GM19395 (cell line): ENCODE data around the gene DSCAM.

Source experiments
- ATAC-seq: cut with Tn5 transposase; IDR thresholded peaks from one replicate; pipeline ENCODE4 v1.9.1; 2021; ENCODE audit warnings: mild to moderate bottlenecking, moderate library complexity; ENCODE audit not compliant: unreplicated experiment

The DSCAM gene

GRCh38 chr21:40671716-40672115 is 175.2 kb downstream of the DSCAM start:
- no peak for ATAC-seq

- no peak for ATAC-seq
Observed at GRCh38 chr21:40668555-40669275, 178.2 kb downstream of the DSCAM start.

DNA sequence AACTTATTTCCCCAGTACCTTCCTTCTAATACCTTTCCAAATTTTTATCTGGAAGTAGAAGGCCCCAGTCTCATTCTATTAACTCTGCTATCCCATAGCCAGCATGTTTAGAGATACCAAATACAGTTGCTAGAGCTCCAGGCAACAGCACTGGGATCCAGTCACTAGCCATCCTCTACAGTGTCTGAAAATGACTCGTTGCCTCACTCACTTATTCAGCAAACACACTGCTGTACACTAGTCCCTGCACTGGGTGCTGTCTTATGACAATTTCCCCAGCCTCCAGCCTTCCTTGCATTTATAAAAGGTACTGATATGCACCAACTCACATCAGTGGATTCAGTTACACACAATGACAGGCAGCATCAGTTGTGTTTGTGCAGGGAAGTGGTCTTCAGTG is 179.0 kb downstream of the DSCAM start:
- ATAC-seq = no peak

- no peak for ATAC-seq
Observed at GRCh38 chr21:40662889-40663288, 184.1 kb downstream of the DSCAM start.

- no peak for ATAC-seq
Observed at GRCh38 chr21:40660461-40660860, 186.5 kb downstream of the DSCAM start.

DNA sequence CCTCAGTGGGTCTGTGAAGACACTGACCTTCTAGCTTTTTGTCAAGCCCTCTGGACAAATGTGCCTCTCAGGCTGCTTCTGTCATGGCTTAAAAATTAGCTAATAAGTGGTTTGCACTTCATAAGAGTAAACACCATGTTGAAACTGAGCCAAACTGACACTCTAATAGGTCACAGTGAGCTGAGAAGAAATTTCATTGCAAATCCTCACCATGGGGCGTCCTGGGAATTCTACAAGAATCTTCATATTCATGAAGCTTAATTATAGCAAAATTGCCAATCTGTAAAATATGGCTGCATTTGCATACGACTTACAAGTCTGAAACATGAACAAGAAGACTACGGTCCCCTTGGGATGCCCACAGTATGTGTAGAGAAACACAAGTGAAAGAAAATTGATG is 188.6 kb downstream of the DSCAM start:
- ATAC-seq = no peak

- no peak for ATAC-seq
Observed at GRCh38 chr21:40652436-40652835, 194.5 kb downstream of the DSCAM start.

DNA sequence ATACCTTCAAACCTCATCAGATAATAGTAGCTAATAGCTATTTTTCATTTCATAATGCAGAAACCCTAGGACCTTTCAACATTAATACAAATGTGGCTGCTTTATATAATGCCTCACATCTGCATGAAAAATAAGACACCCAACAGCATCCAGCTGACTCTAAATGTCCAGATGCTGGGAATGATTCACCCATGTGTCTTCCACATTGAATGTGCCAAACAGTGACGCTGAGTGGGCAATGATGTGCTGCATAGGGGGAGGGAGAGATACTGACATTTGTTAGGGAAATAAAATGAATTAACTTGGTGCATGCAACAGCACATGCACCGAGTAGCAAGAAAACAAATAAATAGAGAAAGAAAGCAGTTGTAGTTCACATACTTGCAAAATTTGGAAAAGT is 199.3 kb downstream of the DSCAM start:
- no peak for ATAC-seq

DNA sequence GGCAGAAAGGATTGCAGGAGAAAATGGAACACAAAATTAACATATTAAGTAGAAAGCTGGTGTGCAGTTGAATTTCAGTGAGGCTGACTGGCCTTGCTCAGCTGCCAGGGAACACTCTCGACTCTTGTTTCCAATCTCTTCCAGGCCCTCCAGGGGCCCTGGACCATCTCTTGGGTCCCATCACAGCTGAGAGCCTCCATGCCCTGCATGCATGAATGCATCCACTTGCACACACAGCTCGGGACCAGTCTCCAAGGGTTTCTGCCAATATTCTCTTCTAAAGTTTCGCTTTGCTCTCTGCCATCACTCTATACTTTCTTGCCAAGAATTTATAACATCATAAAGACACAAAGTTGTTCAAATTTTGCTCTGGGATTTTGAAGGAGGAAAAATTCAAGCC is 200.3 kb downstream of the DSCAM start:
- no peak for ATAC-seq

DNA sequence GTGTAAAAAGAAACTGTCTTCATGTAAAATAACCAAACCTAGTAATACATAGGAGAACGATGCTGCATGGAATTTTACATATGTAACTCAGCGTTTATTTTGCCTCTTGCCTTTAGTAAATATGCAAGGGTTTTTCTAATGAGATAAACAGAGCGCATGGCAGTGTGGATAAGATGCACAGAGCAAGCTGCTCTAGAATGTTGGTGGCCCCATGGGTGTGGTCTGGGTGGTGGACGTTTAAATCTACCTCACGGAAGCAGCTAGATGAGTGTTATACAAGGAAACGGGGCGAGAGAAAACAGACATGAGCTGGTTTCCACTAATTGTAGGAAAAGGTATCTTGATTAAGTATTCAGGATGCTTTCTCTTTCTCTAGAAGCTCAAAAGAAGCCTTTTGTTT is 205.9 kb downstream of the DSCAM start:
- ATAC-seq = no peak

DNA sequence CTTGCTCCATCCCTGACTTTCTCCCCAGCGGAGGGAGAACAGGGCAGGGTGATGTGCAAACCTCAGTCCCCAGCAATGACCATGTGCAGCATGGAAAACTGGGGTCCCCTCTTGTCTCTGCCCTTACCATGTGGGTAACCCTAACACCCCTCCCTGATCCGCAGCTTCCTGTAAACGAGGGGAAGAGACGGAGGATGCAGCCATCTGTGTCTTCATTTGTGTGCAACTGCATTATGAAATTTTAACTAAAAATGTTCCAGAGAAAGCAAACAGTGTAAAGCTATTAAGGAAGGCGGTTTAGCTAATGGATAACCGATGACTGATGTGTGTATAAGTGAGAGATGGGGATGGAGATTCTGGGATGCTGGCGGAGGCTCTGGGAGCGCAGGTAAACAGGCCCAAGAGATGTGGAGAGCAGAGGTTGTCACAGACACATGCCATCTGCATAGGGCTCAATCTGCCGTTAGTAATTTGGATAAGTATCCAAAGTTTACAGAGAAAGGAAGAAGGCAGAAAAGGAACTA is 206.6 kb downstream of the DSCAM start:
- ATAC-seq = no peak

GRCh38 chr21:40639616-40640194 is 207.3 kb downstream of the DSCAM start:
- no peak for ATAC-seq

DNA sequence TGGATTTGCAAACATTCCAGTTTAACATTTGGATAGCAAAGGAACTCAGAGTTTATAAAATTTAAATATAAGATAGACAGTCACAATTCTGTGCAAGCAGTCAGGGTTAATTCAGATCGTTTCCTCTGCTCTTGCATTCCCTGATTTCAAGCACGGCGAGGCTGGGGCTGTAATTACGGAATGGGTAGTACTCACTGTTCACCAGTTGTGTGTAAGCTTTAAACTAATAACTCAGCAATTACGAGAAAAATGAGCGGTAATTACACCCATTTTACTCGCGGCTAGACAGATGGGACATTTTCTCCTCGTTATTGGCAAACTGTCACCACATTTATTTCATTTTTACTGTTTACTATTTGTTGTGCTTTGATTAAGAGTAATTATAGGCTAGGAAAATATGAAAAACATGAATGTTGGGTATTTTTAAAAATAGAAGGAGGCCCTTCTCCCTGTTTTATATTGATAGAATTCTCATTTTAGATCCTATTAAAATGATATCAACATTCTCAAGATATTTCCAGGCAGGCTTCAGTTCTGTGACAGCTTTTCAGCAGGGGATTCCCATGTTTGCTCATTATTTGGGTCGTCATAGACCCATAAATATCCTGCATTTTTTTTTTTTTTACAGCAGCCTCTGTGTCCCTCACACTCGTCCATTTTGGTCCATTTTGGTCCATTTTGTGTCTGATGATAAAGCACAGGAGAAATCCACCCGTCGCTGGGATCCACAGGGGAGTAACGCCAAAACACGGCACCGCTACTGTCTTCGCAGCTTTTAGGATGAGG is 208.3 kb downstream of the DSCAM start:
- no peak for ATAC-seq

- ATAC-seq = no peak
Observed at GRCh38 chr21:40636026-40636425, 210.9 kb downstream of the DSCAM start.

GRCh38 chr21:40635391-40635790 is 211.6 kb downstream of the DSCAM start:
- ATAC-seq = no peak

- ATAC-seq = no peak
Observed at GRCh38 chr21:40634141-40634540, 212.8 kb downstream of the DSCAM start.

DNA sequence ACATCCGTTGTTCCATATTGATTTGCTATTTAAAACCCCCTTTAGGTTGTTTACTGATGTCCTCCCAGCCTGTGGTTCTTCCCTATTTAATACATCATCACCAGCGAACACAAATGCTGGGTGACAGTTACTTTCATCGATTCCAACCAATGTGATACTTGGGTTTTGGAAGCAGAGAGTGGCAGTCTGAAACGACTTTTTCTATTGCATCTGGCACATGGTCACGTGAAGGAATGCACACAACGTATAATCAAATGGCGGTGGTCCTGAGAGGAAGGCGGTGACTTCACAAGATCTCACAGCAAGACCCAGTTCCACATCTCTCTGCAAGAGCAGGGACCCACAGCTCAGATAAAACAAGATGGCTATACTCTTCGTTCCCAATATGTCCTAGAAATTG is 213.9 kb downstream of the DSCAM start:
- no peak for ATAC-seq

- ATAC-seq = no peak
Observed at GRCh38 chr21:40631211-40631610, 215.7 kb downstream of the DSCAM start.

- ATAC-seq = no peak
Observed at GRCh38 chr21:40625991-40626390, 221.0 kb downstream of the DSCAM start.

DNA sequence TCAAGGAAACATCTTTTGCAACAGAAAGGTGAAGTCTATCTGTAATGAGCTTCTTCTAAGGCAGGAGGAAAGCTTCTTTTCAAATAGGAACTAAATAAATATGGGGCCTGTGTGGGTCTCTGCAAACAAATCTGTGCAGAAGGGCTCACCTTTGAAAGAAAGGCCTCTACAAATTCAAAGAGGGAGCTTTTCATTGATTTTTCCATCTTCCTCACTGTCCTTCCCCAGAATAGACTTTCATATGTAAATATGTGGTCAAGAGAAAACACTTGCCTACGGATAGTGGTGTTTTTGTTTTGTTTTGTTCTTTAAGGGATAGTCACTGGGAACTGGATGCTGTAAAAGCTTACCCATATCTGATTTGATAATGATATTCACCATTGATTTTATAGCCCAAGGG is 223.4 kb downstream of the DSCAM start:
- no peak for ATAC-seq

GRCh38 chr21:40622531-40622930 is 224.4 kb downstream of the DSCAM start:
- ATAC-seq = no peak
